ENCODE measurements around the gene EIF2S2.

Gene EIF2S2

DNA sequence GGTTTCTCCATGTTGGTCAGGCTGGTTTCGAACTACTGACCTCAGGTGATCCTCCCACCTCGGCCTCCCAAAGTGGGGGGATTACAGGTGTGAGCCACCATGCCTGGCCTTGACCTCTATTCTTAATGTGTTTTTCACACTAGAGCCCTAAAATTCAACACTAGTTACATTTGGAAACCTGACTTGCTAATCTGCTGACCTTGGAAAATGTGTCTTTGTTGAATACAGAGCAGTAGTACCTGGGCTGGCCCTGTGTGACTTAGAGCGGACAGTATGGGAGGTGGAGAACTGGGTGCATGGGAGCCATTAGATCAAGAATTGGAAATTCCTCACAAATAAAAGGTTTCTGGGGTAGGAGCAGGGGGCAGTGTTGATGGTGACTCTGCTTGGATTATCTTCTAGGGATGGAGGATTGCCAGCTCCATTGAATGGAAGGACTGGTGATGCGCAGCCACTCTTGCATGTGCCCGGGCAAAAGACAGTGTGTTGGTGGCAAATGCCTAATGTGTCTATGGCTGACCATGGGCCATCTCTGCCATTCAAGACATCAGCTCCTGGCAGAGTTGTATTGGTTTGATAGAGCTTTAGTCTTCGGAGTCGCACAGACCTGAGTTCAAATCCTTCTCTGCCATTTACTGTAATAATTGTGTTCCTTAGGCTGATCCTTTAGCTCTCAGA lies 64.9 kb downstream of the EIF2S2 start:
- no peak for DNase-seq (ENCODE audit: low read depth, low spot score)
- H3K4me3 ChIP-seq (ENCODE audit: low read depth, low read length) = no peak overlapping the region
- in situ Hi-C loops (cut with HindIII; ENCODE audit: low sequenced_read_pairs) = no loop called here
- TF ChIP-seq, protein P1, sequence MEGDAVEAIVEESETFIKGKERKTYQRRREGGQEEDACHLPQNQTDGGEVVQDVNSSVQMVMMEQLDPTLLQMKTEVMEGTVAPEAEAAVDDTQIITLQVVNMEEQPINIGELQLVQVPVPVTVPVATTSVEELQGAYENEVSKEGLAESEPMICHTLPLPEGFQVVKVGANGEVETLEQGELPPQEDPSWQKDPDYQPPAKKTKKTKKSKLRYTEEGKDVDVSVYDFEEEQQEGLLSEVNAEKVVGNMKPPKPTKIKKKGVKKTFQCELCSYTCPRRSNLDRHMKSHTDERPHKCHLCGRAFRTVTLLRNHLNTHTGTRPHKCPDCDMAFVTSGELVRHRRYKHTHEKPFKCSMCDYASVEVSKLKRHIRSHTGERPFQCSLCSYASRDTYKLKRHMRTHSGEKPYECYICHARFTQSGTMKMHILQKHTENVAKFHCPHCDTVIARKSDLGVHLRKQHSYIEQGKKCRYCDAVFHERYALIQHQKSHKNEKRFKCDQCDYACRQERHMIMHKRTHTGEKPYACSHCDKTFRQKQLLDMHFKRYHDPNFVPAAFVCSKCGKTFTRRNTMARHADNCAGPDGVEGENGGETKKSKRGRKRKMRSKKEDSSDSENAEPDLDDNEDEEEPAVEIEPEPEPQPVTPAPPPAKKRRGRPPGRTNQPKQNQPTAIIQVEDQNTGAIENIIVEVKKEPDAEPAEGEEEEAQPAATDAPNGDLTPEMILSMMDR (IDR thresholded peaks at IDR 0.05; ENCODE audit: low read depth, low read length) = no peak

DNA sequence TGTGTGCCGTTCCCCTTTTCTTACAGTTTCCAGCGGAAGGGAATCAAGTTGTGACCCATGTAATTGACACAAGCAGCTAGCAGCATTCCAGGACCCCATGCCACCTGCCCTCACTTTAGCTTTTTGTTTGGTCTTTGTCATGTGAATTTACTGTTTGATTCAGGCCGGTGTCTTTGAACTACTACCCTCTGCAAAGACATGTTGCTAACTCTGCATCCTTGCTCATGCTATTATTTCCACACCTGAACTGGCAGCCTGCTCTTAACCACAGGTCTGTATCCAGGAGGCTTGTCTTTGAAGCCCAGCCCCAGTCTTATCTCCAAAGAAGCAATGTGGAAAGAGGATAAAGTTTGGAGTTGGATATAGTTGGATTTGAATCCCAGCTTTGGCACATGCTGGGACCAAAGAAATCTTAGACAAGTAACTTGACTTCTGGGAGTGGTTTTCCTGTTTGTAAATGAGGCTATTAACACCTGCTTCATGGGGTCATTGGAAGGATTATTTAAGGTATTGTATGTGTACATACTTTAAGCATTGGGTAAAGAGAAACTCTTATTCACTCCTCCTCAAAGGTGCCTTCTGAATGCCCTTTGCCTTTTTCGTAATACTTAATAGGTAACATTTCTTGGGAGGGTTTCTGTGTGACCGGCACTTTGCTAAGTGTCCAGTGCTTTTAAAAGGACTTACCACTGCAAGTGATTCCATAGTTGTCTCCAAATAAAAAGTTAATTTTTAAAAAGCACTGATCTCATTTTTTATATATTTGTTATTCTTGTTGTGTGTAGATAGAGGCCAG lies 65.9 kb downstream of the EIF2S2 start:
- TF ChIP-seq, protein P1 (IDR thresholded peaks at IDR 0.05; ENCODE audit: low read depth, low read length) = no peak
- in situ Hi-C loops (cut with HindIII; ENCODE audit: low sequenced_read_pairs) = no loop called here
- DNase-seq (ENCODE audit: low read depth, low spot score) = no peak

DNA sequence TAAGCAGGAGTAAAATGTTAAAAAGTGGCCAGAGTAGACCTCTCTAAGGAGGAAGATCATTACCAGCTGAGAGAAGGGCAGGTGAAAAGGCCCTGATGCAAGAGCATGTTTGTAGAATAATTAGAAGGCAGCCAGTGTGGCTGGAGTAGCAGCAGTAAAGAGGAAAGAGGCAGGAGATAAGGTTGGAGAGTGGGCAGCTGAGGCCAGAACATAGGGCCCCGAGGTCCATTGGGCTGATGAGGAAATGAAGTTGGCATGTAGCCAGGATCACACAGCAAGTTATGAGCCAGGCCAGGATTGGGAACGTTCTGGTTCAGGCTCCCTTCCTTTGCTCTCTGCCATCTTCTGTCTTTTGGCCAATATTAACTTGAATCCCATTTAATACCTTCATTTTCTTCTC lies 66.7 kb downstream of the EIF2S2 start:
- no peak overlapping the region for H3K4me3 ChIP-seq (ENCODE audit: low read depth, low read length)
- in situ Hi-C loops (cut with HindIII; ENCODE audit: low sequenced_read_pairs) = no loop called here
- TF ChIP-seq, protein P1 (IDR thresholded peaks at IDR 0.05; ENCODE audit: low read depth, low read length) = no peak
- DNase-seq (ENCODE audit: low read depth, low spot score) = no peak

More for the DNA sequence above, 65.9 kb downstream of the EIF2S2 start:
- H3K4me3 ChIP-seq (ENCODE audit: low read depth, low read length) = no peak overlapping the region

DNA sequence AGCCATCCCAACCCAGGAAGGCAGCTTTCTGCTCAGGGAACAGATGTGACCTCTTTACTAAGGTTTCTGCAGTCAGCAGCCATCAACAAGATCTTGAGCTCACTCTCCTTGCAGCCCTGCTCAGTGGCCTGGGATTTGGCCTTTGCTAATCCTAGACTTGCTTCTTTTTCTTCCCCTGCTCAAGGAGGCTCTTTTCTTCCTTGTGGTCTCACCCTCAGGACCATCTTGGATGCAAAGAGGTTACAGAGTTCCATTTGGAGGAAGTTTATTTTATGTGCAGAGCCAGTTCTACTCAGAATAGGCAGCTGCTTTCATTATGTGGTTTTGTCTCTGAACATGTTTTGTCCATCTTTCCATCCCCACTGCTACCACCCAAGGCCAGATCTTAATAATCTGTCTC lies 69.0 kb downstream of the EIF2S2 start:
- in situ Hi-C loops (cut with HindIII; ENCODE audit: low sequenced_read_pairs) = no loop called here
- no peak overlapping the region for H3K4me3 ChIP-seq (ENCODE audit: low read depth, low read length)
- TF ChIP-seq, protein P1 (IDR thresholded peaks at IDR 0.05; ENCODE audit: low read depth, low read length) = no peak
- DNase-seq (ENCODE audit: low read depth, low spot score) = no peak

DNA sequence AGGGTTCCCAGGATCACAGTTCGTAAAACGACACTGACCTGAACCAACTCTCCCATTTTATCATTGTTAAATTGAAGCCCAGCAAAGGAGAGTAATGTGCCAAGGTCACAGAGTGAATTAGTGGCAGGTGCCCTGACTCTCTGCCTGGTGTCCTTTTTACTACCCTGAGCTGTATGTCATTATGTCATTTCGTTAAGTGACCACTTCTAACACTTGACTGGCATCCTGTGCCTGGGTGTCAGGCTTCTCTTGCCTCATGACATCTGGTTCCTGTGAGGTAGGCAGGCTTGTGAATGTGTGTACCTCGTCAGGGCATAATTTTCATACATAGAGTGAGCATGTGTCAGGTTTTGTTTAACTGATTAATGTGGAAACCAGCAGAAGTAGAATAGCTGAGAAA lies 69.8 kb downstream of the EIF2S2 start:
- in situ Hi-C loops (cut with HindIII; ENCODE audit: low sequenced_read_pairs) = no loop called here
- no peak for DNase-seq (ENCODE audit: low read depth, low spot score)
- no peak overlapping the region for H3K4me3 ChIP-seq (ENCODE audit: low read depth, low read length)
- TF ChIP-seq, protein P1 (IDR thresholded peaks at IDR 0.05; ENCODE audit: low read depth, low read length) = no peak

DNA sequence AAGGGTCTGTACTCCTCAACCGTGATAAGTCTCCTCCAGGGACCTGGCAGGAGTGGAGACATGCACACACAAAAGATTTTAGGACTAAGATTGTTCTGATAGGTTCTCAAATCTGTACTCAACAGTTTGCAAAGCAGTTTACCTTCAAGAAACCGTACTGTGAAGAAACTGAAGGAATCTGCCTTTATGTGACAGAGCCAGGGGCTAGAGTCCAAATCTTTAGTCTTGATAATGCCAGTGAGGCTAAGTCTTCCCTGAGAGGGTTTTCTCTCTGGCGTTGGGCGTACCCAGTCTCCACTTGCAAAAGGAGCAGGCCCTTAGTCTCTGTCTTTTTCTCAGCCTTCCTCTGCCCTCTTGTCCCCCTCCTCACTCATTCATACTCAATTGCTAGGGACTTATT lies 70.8 kb downstream of the EIF2S2 start:
- H3K4me3 ChIP-seq (ENCODE audit: low read depth, low read length) = no peak overlapping the region
- in situ Hi-C loops (cut with HindIII; ENCODE audit: low sequenced_read_pairs) = no loop called here
- TF ChIP-seq, protein P1 (IDR thresholded peaks at IDR 0.05; ENCODE audit: low read depth, low read length) = no peak
- DNase-seq (ENCODE audit: low read depth, low spot score) = no peak
